Measurements from ENCODE around the gene FLYWCH2.
A peak's percentile ranks its signal among the peaks of the same experiment; 100 is the strongest.
"Not testable (repeated sequence)": the region's sequence is repeated elsewhere in the genome, so short reads cannot be mapped to it uniquely, and the experiment has no call there.

FLYWCH2 gene

DNA sequence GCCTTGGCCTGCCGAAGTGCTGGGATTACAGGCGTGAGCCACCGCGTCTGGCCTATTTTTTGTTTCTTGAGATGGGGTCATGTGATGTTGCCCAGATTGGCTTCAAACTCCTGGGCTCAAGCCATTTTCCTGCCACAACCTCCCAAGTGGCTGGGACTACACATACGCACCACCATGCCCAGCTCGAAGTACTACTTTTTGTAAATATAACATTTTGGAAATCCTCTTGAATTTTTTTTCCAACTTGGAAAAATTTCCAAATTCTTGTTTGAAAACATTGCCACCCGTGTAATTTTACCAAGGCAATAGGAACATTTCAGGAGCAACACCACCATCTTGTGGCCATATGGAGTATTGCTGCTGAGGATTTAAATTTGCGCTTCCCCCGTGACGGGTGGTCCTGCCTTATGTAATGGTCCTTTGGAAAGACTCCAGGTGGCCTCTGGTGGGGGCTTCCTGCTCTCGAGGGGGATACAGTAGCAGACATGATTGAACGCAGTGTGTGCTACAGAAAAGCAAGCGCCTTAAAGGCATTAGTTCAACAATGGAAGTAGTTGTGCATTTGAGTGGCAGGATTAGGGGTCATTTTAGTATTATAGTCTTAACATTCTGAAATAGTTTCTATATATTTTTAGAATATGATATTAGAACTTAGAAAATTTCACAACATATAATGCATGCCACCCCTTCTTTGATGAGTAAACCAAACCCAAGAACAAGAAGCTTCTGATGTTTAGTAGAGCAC, 36.7 kb downstream of the FLYWCH2 start:
- no peak for FAIRE-seq
- DNase-seq (ENCODE audit: insufficient read length, low spot score): peak; percentile 31
- peak; percentile 91 for TF ChIP-seq CTCF (IDR thresholded peaks at IDR 0.05; ENCODE audit: insufficient read depth, missing control alignments)

DNA sequence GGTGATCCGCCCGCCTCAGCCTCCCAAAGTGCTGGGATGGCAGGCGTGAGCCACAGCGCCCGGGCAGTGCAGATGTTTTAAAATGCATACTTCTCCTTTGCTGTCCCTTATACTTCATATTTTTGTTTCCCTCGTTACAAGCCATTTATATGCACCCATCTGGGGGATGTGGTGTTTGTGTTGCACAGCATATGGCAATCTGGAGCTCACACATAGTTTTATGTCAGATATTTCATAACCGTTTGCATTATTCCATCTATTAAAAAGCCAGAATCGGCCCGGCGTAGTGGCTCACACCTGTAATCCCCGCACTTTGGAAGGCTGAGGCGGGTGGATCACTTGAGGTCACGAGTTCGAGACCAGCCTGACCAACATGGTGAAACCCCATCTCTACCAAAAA, 40.5 kb downstream of the FLYWCH2 start:
- DNase-seq (ENCODE audit: insufficient read length, low spot score): no peak
- TF ChIP-seq CTCF (IDR thresholded peaks at IDR 0.05; ENCODE audit: insufficient read depth, missing control alignments): no peak
- no peak for FAIRE-seq

GRCh38 chr16:2924901-2925755, 42.1 kb downstream of the FLYWCH2 start:
- DNase-seq (ENCODE audit: insufficient read length, low spot score): peak; percentile 3

GRCh38 chr16:2925951-2926649, 43.1 kb downstream of the FLYWCH2 start:
- DNase-seq (ENCODE audit: insufficient read length, low spot score) (peak; percentile 10), FAIRE-seq (no peak)
- no peak for TF ChIP-seq CTCF (IDR thresholded peaks at IDR 0.05; ENCODE audit: insufficient read depth, missing control alignments)

More at GRCh38 chr16:2924901-2925755, 42.1 kb downstream of the FLYWCH2 start:
- FAIRE-seq: no peak
- TF ChIP-seq CTCF (IDR thresholded peaks at IDR 0.05; ENCODE audit: insufficient read depth, missing control alignments): no peak

DNA sequence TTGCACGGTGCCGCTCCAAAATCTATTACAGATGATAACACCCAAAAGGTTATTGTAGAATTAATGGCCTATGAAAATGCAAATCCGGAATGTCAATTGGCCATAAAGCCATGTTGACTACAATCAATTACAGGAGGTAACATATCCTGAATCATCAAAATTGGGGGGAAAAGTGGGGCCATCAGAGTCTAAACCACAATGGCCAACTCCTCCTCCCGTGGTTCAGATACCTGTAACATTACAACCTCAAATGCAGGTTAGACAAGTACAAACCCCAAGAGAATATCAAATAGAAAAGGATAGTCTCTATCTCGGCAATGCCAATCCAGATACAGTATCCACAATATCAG, 43.6 kb downstream of the FLYWCH2 start:
- TF ChIP-seq CTCF (IDR thresholded peaks at IDR 0.05; ENCODE audit: insufficient read depth, missing control alignments): no peak
- DNase-seq (ENCODE audit: insufficient read length, low spot score) (no peak), FAIRE-seq (no peak)

GRCh38 chr16:2927010-2927646, 44.1 kb downstream of the FLYWCH2 start:
- FAIRE-seq (no peak), DNase-seq (ENCODE audit: insufficient read length, low spot score) (peak; percentile 63)

GRCh38 chr16:2928151-2928550, 45.1 kb downstream of the FLYWCH2 start:
- peak; percentile 0 for DNase-seq (ENCODE audit: insufficient read length, low spot score)
- FAIRE-seq: not testable (repeated sequence)

More at GRCh38 chr16:2927010-2927646, 44.1 kb downstream of the FLYWCH2 start:
- TF ChIP-seq CTCF (IDR thresholded peaks at IDR 0.05; ENCODE audit: insufficient read depth, missing control alignments): peak; percentile 98

Measured in D721Med (cell line).